IPS-18c (cell line): Measurements from ENCODE around the gene RBM33.
"Not testable (repeated sequence)": the region's sequence is repeated elsewhere in the genome, so short reads cannot be mapped to it uniquely, and the experiment has no call there.

Experiments
- H3K4me3 ChIP-seq: 2 replicates; pipeline ENCODE4 v1.7.0; 2013; ENCODE audit warnings: low read depth, mild to moderate bottlenecking, low read length, moderate library complexity; ENCODE audit not compliant: insufficient read depth
- H3K9me3 ChIP-seq: one replicate; pipeline ENCODE4 v1.6.1; 2013; ENCODE audit warnings: mild to moderate bottlenecking, low read length, moderate library complexity; ENCODE audit not compliant: control insufficient read depth, insufficient read depth

Gene RBM33

DNA sequence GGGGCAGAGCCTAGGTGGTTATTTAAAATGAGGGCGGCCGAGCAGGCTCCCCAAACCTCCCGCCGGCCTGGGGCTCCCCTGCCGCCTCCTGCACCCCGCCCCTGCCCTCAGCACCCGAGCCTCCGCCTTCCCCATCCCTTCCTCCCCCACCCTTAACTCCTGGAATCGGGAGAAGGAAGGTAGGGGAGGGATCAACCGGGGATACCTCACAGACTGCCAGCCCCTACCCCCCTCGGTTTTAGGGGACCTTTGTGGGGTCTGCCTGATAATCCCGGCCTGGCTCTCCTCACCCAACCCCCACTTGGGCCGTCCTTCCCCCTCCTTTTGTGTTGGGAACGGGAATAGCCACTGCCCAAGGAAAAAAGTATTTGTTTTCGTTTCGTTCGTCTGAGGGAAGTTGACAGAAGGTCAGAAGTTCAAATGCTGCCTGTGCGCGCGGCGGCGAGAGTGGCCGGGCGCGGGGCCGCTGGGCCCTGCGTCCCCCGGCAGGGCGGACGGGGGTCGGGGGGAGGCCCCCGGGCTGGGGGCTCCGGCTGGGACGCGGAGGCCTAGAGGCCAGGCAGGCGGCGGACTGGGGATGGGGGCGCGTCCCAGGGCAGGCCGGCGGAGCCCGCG lies 165.0 kb downstream of the RBM33 start:
- Histone ChIP-seq H3K9me3 (no peaks in the 10 kb centered on the region), H3K4me3 (peak overlapping the region; percentile 31)

DNA sequence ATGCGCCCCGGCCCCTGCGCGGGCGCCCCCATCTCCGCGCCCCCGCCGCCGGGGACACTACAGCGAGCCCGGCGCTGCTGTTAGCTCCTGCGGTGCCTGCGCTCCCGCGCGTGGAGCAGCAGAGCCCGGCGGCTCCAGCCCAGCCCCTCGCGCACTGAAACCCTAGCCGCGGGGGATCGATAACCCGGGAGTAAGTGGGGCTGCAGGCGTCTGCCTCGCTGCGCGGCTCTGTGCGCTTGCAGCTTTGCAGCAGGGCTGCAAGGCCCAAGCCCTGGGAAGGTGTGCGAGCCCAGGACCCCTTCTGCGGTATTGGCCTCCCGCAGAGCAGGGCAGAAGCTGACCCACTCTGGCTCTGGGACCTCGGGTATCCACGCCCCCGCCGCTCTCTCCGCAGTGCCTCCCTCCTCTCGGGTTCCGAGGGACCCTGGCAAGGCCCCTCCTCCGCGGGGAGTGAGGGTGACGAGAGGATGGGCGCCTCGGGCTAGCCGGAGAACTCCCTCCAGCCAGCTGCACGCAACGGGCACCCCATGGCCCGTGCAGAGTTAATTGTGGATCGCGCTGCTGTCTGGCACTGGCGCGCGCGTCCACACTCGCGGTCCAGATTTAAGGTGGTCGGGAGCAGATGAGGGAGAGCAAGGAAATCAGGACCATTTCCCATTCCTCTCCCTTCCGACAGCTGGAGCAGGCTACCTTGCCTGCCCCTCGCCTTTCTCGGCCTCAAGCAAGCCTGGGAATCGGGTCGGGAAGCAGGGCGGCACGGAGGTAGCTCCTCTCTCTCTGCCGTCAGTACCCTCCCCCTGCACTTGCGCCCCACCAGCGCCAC lies 165.7 kb downstream of the RBM33 start:
- Histone ChIP-seq H3K9me3 (no peaks in the 10 kb centered on the region), H3K4me3 (peak overlapping the region; percentile 31)

DNA sequence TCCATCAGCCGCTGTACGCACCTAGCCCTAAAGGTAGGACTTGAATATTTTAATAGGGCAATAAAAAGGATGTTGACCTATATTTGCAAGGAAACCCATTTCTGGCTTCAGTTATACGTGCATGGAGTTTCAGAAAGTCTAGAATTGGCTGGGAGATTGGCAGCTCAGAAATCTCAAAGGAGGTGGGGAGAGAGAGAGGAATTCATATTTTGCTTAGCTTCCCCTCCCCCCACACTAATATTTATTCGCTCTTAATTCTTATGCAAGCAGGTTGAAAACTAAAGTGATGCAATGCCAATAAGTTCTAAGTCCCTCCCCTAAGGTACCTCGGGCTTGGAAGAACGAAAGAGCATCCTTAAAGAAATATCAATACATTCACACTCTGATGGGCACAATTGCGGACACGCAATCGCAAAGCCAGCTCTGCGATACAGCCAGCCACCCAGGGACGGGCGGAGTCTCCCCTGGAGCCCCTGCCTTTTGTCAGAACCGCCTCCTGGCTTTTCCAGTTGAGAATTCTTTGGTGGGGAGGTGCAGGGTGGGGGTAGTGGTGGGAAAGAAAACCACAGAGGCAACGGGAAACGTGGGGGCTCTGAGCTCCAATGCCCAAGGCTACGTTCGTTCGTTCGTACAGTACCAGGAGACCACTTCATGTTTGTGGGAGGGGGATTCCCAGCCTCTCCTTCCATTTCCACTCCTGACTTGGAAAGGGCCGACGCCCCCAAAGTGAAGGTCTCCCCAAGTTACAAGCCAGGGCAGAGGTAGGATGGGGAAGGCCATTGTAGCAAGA lies 166.5 kb downstream of the RBM33 start:
- Histone ChIP-seq H3K9me3 (no peaks in the 10 kb centered on the region), H3K4me3 (peak overlapping the region; percentile 31; the same call in 1 of the 2 replicates)

DNA sequence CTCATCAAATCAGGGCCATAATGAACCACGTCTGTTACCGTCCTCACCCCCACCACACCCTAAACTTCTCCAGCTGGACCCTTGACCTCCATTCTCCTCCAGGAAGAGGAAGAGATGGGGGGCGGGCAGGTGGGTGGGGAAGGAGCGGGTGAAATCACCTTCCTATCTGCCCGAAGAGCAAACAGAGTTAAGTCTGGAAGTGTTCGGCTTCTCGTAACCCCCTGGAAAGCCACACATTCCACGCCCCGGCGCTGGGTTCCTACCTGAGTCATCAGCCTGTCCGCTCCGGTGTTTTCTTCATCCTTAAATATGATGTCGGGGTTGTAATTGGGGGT lies 167.1 kb downstream of the RBM33 start:
- H3K9me3 ChIP-seq = no peaks in the 10 kb centered on the region
- H3K4me3 ChIP-seq = no peak overlapping the region; the same call in 1 of the 2 replicates

DNA sequence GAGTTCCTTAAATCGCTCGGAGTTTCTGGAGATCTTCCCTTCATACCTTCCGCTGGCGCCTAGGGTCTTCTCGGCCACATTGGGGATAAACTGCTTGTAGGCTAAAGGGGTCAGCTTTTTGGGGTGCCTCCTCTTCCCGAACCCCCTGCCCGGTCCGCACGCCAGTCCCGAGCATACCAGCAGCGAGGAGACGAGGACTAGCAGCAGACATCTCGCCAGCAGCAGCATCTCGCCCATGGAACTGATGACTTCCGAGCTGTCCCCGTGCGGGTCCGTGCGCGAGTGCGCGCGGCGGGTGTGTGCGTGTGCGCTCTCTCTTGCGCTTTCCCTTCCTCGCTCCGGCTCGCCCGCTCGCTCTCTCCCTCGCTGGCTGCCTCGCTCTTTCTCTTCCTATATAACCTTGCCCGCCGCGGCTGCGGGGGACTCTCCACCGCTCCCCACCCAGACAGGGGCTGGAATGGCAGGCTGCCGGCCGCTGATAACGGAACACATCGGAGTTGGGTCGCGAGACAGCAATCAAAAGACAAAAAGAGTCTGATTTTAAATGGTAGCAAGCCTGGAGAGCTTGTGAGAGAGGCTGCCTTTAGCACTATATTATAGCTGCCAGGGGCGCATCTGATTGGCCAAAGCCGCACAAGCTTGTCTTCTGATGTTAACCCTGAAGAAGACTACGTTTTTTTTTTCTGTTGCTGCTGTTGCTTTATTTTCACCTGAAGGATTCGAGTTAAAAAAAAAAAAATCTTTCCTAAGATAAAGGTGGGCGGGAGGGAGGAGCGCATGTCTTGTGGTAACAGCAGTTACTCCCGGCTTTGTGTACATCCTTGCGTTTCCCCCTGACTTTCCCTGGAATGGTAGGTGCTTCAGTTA lies 167.7 kb downstream of the RBM33 start, which contains the start of gene SHH:
Gene SHH (minus strand): TSS at position 569 of the 867 bp plus-strand sequence. CDS start 341 bp downstream, at position 228.
- Histone ChIP-seq H3K4me3 (peak within 1 kb of the TSS; percentile 36), H3K9me3 (no peaks in the 10 kb centered on the region)

DNA sequence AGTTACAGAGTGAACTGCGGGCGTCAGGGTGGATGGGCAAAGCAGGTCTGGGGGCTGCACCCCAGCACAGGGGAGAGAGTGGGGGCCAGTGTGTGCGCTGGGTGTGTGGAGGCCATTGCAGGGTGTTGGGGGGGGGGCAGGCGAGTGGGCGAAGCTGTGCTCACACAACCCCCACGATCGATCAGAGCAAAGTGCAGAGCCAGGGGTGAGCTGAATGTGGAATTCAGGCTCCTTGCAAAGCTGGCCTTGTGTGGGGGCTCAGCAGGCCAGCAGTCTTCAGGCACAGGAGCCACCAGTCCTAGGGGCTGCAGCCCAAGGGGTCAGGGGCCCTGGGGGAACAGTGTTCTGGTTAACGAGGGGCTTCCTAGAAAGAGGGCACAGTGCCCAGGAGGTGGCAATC lies 168.7 kb downstream of the RBM33 start:
- Histone ChIP-seq H3K4me3 (no peak overlapping the region), H3K9me3 (no peaks in the 10 kb centered on the region)

DNA sequence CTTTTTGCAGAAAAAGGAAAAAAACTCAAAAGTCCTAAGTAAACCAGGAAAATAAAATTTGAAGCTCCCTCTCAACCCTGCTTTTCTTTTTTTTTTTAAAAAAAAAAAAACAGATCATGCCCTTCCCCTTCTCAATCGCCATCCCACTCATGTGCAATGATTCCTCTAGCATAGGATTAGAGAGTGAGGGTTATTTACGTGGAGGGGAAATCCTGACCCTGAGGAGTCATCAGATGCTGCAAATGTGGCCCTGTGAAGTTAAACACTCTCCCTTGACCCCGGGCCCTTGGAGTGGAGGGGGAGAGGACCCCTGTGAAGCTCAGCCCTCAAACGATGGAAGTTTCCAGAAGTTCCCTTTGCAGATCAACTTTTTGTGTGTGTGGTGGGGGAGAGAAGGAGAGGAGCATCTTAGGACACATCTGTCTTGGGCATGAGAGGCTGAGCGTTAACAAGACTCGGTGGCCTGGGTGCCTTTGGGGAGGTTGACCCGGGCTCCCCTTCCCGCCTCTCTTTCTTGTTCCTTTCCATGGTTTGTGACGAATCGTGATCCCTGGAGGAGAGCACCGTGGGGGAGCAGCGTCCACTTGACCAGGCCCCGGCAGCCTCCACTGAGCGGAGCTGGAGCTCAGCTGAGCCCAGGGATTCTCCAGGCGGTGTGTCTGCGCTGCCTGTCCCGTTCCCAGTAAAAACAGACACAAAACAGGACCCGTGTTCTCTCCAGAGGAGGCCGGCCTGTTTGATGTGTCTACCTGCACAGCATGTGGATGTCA lies 169.3 kb downstream of the RBM33 start:
- no peak overlapping the region for H3K4me3 ChIP-seq
- no peaks in the 10 kb centered on the region for H3K9me3 ChIP-seq

DNA sequence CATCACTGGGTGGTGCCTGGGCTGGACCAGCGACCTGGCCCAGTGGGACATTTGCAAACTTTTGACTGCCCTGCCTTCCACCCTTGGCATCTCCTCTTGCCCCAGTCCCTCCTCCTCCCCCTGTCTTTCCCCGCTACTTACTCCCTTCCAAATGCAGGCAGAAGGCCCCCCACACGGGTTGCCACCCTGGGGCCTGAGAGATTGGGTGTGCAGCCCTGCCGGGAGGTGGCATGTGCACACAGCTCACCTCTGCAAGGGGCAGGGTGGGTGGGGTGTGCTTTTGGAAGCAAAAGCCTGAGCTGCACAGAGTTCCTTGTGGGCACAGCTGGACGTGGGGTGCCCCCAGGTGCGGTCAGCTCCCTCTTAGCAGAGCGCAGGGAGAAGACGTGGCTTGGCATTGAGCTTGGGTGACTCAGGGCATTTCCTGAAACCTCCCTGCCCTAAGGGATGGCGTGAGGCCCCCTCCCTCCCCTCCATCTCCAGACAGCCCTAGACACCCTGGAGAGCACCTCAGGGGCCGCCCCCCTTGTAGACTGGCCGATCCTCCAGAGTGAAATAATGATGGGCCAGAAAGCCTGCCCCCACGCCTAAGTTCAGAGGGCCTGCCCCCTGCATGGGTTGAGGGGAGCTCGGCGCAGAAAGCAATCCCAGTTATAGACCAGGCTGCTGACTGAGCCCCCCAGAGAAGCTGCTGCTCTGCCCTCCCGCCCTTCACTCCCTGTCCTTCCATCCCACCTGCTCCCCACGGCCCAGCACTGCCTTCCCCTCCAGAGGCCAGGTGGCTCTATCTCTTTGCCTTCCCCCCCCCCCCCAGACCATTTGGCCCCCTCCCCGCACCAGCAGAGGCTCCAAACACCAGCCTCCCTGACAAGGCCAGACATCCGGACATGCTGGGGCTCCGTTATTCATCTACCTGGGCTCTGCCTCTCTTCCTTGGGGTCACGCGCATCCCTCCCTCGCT lies 170.1 kb downstream of the RBM33 start:
- H3K9me3 ChIP-seq = no peaks in the 10 kb centered on the region
- H3K4me3 ChIP-seq = no peak overlapping the region

DNA sequence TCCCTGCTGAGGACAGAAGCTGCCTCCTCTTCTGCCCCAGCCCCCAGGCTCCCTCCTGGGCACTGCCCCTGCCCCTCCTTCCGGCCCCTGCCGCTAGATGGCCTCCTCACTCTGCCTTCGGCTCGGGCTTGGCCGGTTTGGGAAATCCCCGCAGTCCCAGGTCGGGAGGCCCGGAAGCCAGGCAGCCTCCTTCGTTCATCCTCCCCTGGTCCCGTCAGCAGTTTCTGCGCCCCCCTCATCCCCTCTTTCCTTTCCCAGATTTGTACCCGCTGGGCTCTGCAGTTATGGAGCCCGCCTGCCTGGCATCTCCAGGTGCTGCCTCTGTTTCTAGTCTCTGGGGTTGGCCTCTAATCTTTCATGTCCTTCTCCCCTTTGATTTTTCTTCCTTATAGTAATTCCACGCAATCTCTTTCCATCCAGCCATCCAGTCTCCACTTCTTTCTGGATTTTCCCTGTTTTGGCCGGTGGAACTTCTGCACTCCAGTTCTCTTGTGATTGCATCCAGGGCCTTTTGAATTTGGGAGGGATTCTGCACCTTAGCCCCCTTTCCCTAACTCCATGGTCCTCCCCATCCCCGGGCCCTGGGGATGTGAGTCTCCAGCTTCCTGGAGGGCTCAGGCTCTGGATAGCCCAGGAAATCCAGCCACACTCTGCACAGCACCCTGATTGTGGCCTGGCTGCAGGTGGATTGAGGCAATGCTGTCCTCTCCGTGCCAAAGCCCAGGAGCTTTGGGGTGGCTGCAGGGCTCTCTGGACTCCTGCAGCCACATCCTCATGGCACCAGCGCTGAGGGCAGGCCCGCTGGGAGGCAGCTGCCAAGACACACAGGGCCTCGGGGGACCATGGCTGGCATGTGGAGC lies 171.1 kb downstream of the RBM33 start:
- Histone ChIP-seq H3K4me3 (no peak overlapping the region), H3K9me3 (no peaks in the 10 kb centered on the region)

DNA sequence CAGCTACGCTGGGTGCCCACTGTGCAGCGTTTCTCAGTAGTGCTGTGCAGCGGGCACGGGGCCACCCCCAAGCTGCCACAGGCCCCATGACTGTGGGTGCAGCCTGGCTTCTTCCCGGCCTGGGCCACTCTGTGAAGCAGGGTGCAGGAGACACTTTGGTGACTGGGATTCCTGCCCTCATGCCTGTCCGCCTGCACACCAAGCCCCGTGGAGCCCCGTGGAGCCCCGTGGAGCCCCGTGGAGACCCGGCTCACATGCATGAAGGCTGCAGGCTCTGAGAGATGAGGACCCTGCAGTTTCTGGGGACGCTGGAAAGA lies 171.7 kb downstream of the RBM33 start:
- no peak overlapping the region for H3K4me3 ChIP-seq
- no peaks in the 10 kb centered on the region for H3K9me3 ChIP-seq

DNA sequence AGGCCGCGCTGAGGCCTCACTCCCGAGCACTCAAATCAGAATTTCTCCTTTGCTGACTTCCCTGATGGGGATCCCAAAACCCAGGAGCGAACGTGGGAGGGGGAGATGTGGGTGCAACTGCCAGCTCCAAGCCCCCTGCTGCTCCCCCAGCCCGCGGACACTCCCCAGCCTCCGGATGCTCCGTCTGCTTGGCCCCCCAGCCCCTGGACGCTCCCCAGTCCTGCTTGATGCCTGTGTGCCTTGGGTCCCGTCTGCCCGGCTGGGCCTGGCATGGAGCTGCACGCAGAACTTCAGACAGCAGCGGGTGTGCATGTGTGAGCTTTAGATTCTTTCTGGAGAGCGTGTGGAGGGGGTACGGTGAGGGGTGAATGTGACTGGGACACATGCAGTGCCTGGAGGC lies 172.5 kb downstream of the RBM33 start:
- H3K9me3 ChIP-seq = no peaks in the 10 kb centered on the region

DNA sequence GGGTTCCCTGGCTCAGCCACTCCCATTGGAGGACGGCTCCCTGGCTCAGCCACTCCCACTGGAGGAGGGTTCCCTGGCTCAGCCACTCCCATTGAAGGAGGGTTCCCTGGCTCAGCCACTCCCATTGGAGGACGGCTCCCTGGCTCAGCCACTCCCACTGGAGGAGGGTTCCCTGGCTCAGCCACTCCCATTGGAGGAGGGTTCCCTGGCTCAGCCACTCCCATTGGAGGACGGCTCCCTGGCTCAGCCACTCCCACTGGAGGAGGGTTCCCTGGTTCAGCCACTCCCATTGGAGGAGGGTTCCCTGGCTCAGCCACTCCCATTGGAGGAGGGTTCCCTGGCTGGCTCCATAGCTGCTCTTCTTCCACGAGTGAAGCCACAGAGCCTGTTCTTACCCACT lies 173.1 kb downstream of the RBM33 start:
- H3K9me3 ChIP-seq, H3K4me3 ChIP-seq: not testable (repeated sequence)

More for the DNA sequence above, 172.5 kb downstream of the RBM33 start:
- no peak overlapping the region for H3K4me3 ChIP-seq

DNA sequence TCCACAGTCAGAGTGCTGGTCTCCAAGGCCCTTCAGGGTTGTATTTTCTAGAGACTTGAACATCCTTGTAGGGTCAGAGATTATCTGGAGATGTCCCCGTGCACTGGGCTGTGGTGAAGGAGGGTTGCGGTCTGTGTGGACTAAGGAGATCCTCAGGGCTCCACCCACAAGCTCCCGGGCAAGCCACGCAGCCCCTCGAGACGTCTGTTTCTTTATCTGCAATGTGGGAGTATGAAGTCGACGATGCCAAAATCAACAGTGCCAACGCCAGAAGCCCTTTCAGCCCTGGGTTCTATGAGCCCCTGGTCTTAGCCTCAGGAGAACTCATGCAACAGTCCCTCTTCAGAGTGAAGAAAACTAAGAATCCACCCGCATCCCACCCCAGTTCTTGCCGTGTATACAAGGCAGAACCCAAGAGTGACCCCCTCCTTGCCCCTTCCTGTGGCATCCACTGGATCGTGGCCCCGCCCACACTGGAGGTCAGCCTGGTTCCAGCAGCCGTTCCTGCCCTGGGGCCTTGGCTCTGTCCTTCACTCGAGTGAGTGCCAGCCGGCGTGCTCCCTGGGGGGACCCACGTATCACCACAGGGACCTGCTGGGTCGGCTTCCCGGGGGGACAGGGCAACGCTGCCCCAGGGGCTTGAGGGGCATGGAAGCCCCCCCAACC lies 173.8 kb downstream of the RBM33 start:
- Histone ChIP-seq H3K4me3 (no peak overlapping the region), H3K9me3 (no peaks in the 10 kb centered on the region)

DNA sequence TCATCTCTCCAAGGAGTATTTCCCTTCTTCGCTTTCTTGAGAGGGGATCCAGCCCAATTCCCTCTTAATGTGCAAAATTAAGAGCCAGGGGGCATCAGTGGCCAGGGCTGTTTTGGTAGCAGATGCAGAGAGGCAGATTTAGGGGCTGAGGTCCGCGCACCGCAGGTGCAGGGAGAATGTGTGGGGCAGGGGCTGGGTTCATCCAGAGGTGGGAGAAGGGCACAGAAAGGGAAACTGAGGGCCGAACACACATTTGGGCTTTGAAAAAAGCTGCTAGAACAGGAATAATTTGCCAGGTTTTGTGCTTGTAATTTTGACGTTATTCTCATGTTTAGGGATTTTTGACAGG lies 174.3 kb downstream of the RBM33 start:
- no peak overlapping the region for H3K4me3 ChIP-seq
- no peaks in the 10 kb centered on the region for H3K9me3 ChIP-seq
